HG02642 (cell line): ENCODE measurements around the gene EHHADH.

Experiments
- ATAC-seq: cut with Tn5 transposase; IDR thresholded peaks from one replicate; pipeline ENCODE4 v1.9.1; 2021; ENCODE audit warnings: mild to moderate bottlenecking; ENCODE audit not compliant: unreplicated experiment, poor library complexity

The EHHADH gene

GRCh38 chr3:185151964-185152409 lies 101.9 kb downstream of the EHHADH start:
- ATAC-seq = no peak

GRCh38 chr3:185151101-185151963 lies 102.5 kb downstream of the EHHADH start:
- no peak for ATAC-seq

GRCh38 chr3:185150561-185150960 lies 103.3 kb downstream of the EHHADH start:
- no peak for ATAC-seq

GRCh38 chr3:185149591-185149990 lies 104.3 kb downstream of the EHHADH start:
- ATAC-seq = no peak

- ATAC-seq = no peak
These were observed 108.3 kb downstream of the EHHADH start for GRCh38 chr3:185145511-185145910.

GRCh38 chr3:185144784-185145183 lies 109.1 kb downstream of the EHHADH start:
- no peak for ATAC-seq
